NCI-H446 treated with DMSO at 0.1 percent for 48 hours (cell line): ENCODE measurements around the gene FCF1.

Source experiments
- DNase-seq: peaks from one replicate; lab custom pipeline; 2025; lab: John Stamatoyannopoulos, UW

The FCF1 gene

DNA sequence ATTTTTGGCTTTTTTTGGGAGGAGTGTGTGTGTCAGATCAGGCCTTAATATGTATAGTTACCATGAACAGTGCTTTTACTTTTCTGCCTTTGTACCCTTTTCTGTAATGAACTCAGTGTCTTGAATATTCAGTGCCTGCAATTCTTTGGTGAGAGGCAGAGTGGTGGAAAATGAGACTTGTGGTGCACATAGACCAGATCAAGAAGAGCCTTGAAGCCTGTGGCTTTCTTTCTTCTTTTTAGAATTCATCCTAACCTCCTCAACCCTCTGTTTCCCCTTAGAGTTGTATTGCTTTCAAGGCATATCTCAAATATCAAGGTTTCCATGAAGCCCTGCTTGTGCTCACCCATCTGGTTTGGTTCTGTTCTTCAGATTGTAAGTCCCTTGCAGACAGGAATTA lies 52.8 kb downstream of the FCF1 start:
- DNase-seq: no peak

DNA sequence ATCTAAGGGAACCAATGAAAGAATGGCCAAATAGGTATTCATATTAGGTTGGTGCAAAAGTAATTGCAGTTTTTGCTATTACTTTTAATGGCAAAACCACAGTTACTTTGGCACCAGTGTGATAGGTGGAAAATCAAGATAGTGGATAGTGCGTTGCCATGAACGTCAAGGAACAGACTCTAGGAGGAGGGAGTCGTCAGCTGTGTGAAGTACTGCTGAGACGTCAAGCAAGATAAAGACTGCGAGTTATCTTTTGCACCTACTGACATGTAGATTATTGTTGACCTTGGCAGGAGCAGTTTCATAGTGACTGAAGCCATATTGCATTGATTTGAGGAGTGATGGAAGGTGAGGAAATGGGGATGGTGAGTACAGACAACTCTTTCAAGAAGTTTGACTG lies 58.5 kb downstream of the FCF1 start:
- no peak for DNase-seq

DNA sequence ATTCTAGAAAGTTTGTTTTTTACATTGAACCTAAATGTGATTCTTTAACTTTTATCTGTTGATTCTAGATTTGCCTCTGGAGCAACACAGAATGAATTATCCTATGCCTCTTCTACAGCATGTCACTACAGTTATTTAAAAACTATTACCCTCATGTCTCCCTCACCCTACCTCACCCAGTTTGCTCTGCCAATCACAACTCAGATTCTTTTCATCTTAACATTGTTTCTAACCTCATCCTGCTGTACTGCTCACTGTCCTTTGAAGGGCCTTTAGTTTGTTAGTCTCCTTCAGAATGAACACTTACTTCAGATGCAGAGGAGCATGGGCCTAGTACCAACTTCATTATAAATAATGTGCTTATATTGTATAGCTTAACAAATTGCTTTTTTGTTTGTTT lies 71.7 kb downstream of the FCF1 start:
- no peak for DNase-seq

DNA sequence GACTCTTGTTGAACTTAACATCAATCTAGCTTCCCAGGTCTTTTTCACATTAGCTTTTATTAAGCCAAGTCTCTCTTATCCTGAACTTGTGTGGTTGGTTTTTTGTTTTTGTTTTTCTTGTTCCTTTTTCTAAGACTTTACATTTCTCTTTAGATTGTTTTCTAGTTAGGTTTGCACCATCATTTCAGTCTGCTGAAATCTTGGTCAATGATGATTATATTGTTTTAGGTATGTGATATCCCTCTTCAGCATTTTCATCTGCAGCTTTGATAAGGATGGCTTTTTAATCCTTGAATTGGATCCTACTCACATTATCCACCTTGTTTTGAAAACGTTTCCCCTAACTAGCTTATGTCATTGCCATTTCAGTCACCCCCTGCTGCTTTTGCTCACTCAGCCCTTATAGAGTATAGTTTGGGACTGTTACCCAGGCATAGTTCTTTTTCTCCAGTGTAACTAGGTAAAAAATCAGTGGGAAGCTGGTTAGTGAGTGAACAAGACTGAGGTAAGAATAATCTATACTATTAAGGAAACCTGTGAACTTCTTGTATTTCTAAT lies 72.2 kb downstream of the FCF1 start:
- DNase-seq: no peak

DNA sequence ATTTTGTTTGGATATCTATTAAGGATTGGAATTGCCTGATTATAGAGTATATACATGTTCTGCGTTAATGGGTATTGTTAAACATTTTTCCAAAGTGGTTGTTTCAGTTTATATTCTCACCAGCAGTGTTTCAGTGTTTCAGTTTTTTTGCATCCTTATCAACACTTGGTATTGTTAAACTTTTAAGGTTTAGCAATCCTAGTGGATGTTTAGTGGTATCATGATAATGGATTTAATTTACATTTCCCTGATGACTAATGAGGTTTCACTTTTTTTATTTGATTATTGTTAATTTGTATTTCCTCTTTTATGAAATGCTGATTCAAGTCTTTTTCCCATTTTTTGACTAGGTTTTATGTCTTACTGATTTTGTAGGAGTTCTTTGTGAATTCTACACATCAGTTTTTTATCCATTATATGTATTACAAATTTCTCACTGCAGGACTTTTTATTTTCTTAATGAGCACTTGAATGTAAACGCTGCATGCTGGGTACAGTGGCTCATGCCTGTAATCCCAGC lies 73.9 kb downstream of the FCF1 start:
- no peak for DNase-seq
